Stimulated activated CD4-positive, alpha-beta T cell treated with anti-CD3 and anti-CD28 coated beads, Interleukin-2, amount 100 ng/mL, for 4 hours (primary cell): Measurements from ENCODE around the gene NRBP1.
"Not testable (repeated sequence)": the region's sequence is repeated elsewhere in the genome, so short reads cannot be mapped to it uniquely, and the experiment has no call there.

Source experiments
- DNase-seq: peaks from one replicate; pipeline ENCODE4 v3.0.0-alpha.2; 2020; ENCODE audit warnings: low read depth

Gene NRBP1

GRCh38 chr2:27421660-27422250, 6.7 kb upstream of the NRBP1 start:
- DNase-seq, result no peak

GRCh38 chr2:27422958-27423357, 5.5 kb upstream of the NRBP1 start:
- no peak for DNase-seq

- not testable (repeated sequence) for DNase-seq
Observed at GRCh38 chr2:27425039-27425438, 3.4 kb upstream of the NRBP1 start.

- no peak for DNase-seq
Observed at GRCh38 chr2:27427863-27428212, 593 bp upstream of the NRBP1 start.

GRCh38 chr2:27428978-27429541, 629 bp downstream of the NRBP1 start:
- DNase-seq, result peak; percentile 48

GRCh38 chr2:27431395-27431794, 3.0 kb downstream of the NRBP1 start:
- peak; percentile 30 for DNase-seq

- no peak for DNase-seq
Observed at GRCh38 chr2:27435628-27436027, 7.2 kb downstream of the NRBP1 start.

GRCh38 chr2:27441226-27441926, 12.9 kb downstream of the NRBP1 start:
- no peak for DNase-seq

- DNase-seq, result no peak
Observed at GRCh38 chr2:27441958-27442919, 13.8 kb downstream of the NRBP1 start, which contains the start of gene KRTCAP3. Gene KRTCAP3, plus strand, starts transcription at chr2:27442381. Its CDS starts 32 bp downstream, at chr2:27442413.

GRCh38 chr2:27442920-27443282, 14.5 kb downstream of the NRBP1 start:
- no peak for DNase-seq

GRCh38 chr2:27445155-27445554, 16.7 kb downstream of the NRBP1 start:
- DNase-seq, result no peak

GRCh38 chr2:27445615-27446014, 17.2 kb downstream of the NRBP1 start:
- DNase-seq, result no peak

- DNase-seq, result no peak
Observed at GRCh38 chr2:27446057-27446456, 17.6 kb downstream of the NRBP1 start.

GRCh38 chr2:27448381-27448780, 19.9 kb downstream of the NRBP1 start:
- DNase-seq, result no peak

GRCh38 chr2:27451095-27451494, 22.7 kb downstream of the NRBP1 start:
- DNase-seq, result no peak

GRCh38 chr2:27453968-27454367, 25.5 kb downstream of the NRBP1 start:
- DNase-seq, result no peak

GRCh38 chr2:27461118-27461517, 32.7 kb downstream of the NRBP1 start:
- no peak for DNase-seq

- DNase-seq, result no peak
Observed at GRCh38 chr2:27464443-27464842, 36.0 kb downstream of the NRBP1 start.

GRCh38 chr2:27471961-27472360, 43.5 kb downstream of the NRBP1 start:
- no peak for DNase-seq

GRCh38 chr2:27485496-27485895, 57.1 kb downstream of the NRBP1 start:
- DNase-seq, result no peak

GRCh38 chr2:27489118-27489497, 60.7 kb downstream of the NRBP1 start:
- DNase-seq, result no peak
